DOHH2 (cell line): Measurements from ENCODE around the gene COPS2.
A peak's percentile ranks its signal among the peaks of the same experiment; 100 is the strongest.

ENCODE experiments used
- H3F3A ChIP-seq: fragments of 200-600 bp; sonication (generic), shearing (Covaris generic); 2 replicates; pipeline ENCODE4 v1.6.0; 2016; ENCODE audit warnings: antibody characterized with exemption, mild to moderate bottlenecking; ENCODE audit not compliant: control insufficient read depth, insufficient read depth
- H3K27ac ChIP-seq: fragments of 200-600 bp; sonication (generic); 2 replicates; pipeline ENCODE4 v1.5.1; 2014; ENCODE audit warnings: low read depth, mild to moderate bottlenecking, low read length, moderate library complexity
- H3K27me3 ChIP-seq: fragments of 200-600 bp; sonication (generic); 2 replicates; pipeline ENCODE4 v1.6.1; 2014; ENCODE audit warnings: mild to moderate bottlenecking, low read length, mixed read lengths; ENCODE audit not compliant: control insufficient read depth
- H3K36me3 ChIP-seq: fragments of 200-600 bp; sonication (generic); 2 replicates; pipeline ENCODE4 v1.6.1; 2014; ENCODE audit warnings: mild to moderate bottlenecking, low read length, moderate library complexity, mixed read lengths; ENCODE audit not compliant: control insufficient read depth
- H3K4me1 ChIP-seq: fragments of 200-600 bp; sonication (generic); 2 replicates; pipeline ENCODE4 v1.6.1; 2014; ENCODE audit warnings: mild to moderate bottlenecking, low read length, mixed read lengths; ENCODE audit not compliant: control insufficient read depth
- H3K4me2 ChIP-seq: fragments of 200-600 bp; sonication (generic); 2 replicates; pipeline ENCODE4 v1.6.0; 2014; ENCODE audit warnings: mild to moderate bottlenecking, low read length, moderate library complexity
- H3K4me3 ChIP-seq: fragments of 200-600 bp; sonication (generic); 2 replicates; pipeline ENCODE4 v1.5.1; 2014; ENCODE audit warnings: mild to moderate bottlenecking, low read length, mixed read lengths
- H3K79me2 ChIP-seq: fragments of 200-600 bp; sonication (generic); 2 replicates; pipeline ENCODE4 v1.6.1; 2014; ENCODE audit warnings: mild to moderate bottlenecking, low read length, mixed read lengths; ENCODE audit not compliant: control insufficient read depth
- H3K9me2 ChIP-seq: fragments of 200-600 bp; sonication (generic); replicated peaks from 2 replicates; pipeline ENCODE4 v1.6.1; 2014; ENCODE audit warnings: mild to moderate bottlenecking, low read length, mixed read lengths; ENCODE audit not compliant: control insufficient read depth
- H3K9me3 ChIP-seq: fragments of 200-600 bp; sonication (generic); 2 replicates; pipeline ENCODE4 v1.6.1; 2014; ENCODE audit warnings: antibody characterized with exemption, low read length, mixed read lengths; ENCODE audit not compliant: control insufficient read depth, insufficient read depth
- H4K20me1 ChIP-seq: fragments of 200-600 bp; sonication (generic); 2 replicates; pipeline ENCODE4 v1.6.0; 2014; ENCODE audit warnings: low read depth, mild to moderate bottlenecking, antibody characterized with exemption, low read length, moderate library complexity; ENCODE audit not compliant: control insufficient read depth, insufficient read depth
- CTCF ChIP-seq: fragments of 200-600 bp; sonication (generic); IDR thresholded peaks from one replicate; pipeline ENCODE4 v1.5.1; 2014; ENCODE audit warnings: antibody characterized with exemption, mild to moderate bottlenecking, low read depth, low read length; ENCODE audit not compliant: poor library complexity, severe bottlenecking
- EZH2phosphoT487 ChIP-seq: fragments of 200-600 bp; sonication (generic); IDR thresholded peaks from 2 replicates; pipeline ENCODE4 v1.6.1; 2017; ENCODE audit warnings: borderline replicate concordance, mild to moderate bottlenecking, antibody characterized with exemption, low read length, moderate library complexity, mixed read lengths

Gene COPS2

GRCh38 chr15:49196856-49197255 lies 41.5 kb upstream of the COPS2 start:
- no peaks in the 10 kb centered on the region for H3K4me1 ChIP-seq

GRCh38 chr15:49191892-49192291 lies 36.5 kb upstream of the COPS2 start:
- no peak for TF ChIP-seq EZH2phosphoT487
- TF ChIP-seq CTCF: no peak
- Histone ChIP-seq H3K36me3 (no peaks in the 10 kb centered on the region; the same call in 1 of the 2 replicates), H3K27ac (no peak overlapping the region), H3K4me1 (peaks cover 15% of the 10 kb centered on the region), H4K20me1 (peaks cover 2% of the 10 kb centered on the region; the same call in 1 of the 2 replicates), H3K27me3 (no peaks in the 10 kb centered on the region), H3K4me3 (no peak overlapping the region), H3F3A (no peaks in the 10 kb centered on the region), H3K9me3 (no peaks in the 10 kb centered on the region), H3K79me2 (peaks cover 54% of the 10 kb centered on the region), H3K4me2 (no peak overlapping the region), H3K9me2 (no peaks in the 10 kb centered on the region)

More at GRCh38 chr15:49196856-49197255, 41.5 kb upstream of the COPS2 start:
- no peak overlapping the region for H3K4me2 ChIP-seq
- no peaks in the 10 kb centered on the region for H3K9me2 ChIP-seq
- H3K4me3 ChIP-seq: no peak overlapping the region
- H3K27me3 ChIP-seq: no peaks in the 10 kb centered on the region
- TF ChIP-seq EZH2phosphoT487 (no peak), CTCF (no peak)
- H3K9me3 ChIP-seq: no peaks in the 10 kb centered on the region
- H4K20me1 ChIP-seq: no peaks in the 10 kb centered on the region
- no peak overlapping the region for H3K27ac ChIP-seq
- H3F3A ChIP-seq: no peaks in the 10 kb centered on the region
- peaks cover 16% of the 10 kb centered on the region for H3K79me2 ChIP-seq
- H3K36me3 ChIP-seq: no peaks in the 10 kb centered on the region

GRCh38 chr15:49190586-49190985 lies 35.2 kb upstream of the COPS2 start:
- no peaks in the 10 kb centered on the region for H3K9me3 ChIP-seq
- TF ChIP-seq CTCF (no peak), EZH2phosphoT487 (no peak)
- H3K4me2 ChIP-seq: peak overlapping the region; percentile 34; the same call in 1 of the 2 replicates
- H3F3A ChIP-seq: no peaks in the 10 kb centered on the region
- H3K79me2 ChIP-seq: peaks cover 61% of the 10 kb centered on the region
- no peak overlapping the region for H3K4me3 ChIP-seq
- H4K20me1 ChIP-seq: peaks cover 2% of the 10 kb centered on the region; the same call in 1 of the 2 replicates
- H3K4me1 ChIP-seq: peaks cover 15% of the 10 kb centered on the region
- H3K36me3 ChIP-seq: no peaks in the 10 kb centered on the region; the same call in 1 of the 2 replicates
- H3K27me3 ChIP-seq: no peaks in the 10 kb centered on the region
- no peaks in the 10 kb centered on the region for H3K9me2 ChIP-seq
- no peak overlapping the region for H3K27ac ChIP-seq
